Activated naive CD8-positive, alpha-beta T cell treated with anti-CD3 and anti-CD28 coated beads, Interleukin-2, amount 10 ng/mL, durations not matched to agents 7 days and 5 days (primary cell): ENCODE measurements around the gene ADAMTS12. TPM values are rescaled to one million over a fixed set of nuclear protein-coding genes. Genes with fewer than 3 reads are reported as not detected.

ENCODE experiments used
- ATAC-seq: fragments of 150-1000 bp; cut with Tn5 transposase; one replicate; pipeline ENCODE4 v1.10.0; 2021; ENCODE audit warnings: low read depth, moderate library complexity
- POLR2A ChIA-PET: fragments of 350-600 bp; sonication (Branson Sonifier 250); formaldehyde crosslinking; loops from one replicate; lab custom pipeline; 2021; ENCODE audit warnings: antibody characterized with exemption; lab: Charles Lee
- DNase-seq: peaks from one replicate; pipeline ENCODE4 v3.0.0; 2021
- H3K27ac Mint-ChIP-seq: one replicate; pipeline ENCODE4 v1.8.0; 2022; ENCODE audit warnings: mild to moderate bottlenecking, mixed read lengths
- H3K27me3 Mint-ChIP-seq: one replicate; pipeline ENCODE4 v1.8.0; 2022; ENCODE audit warnings: mild to moderate bottlenecking, moderate library complexity, mixed read lengths
- H3K36me3 Mint-ChIP-seq: one replicate; pipeline ENCODE4 v1.8.0; 2021; ENCODE audit warnings: mild to moderate bottlenecking, mixed read lengths
- H3K4me1 Mint-ChIP-seq: one replicate; pipeline ENCODE4 v1.8.0; 2021; ENCODE audit warnings: mixed read lengths
- H3K4me3 Mint-ChIP-seq: one replicate; pipeline ENCODE4 v1.8.0; 2022; ENCODE audit warnings: mild to moderate bottlenecking, moderate library complexity, mixed read lengths
- H3K9me3 Mint-ChIP-seq: one replicate; pipeline ENCODE4 v1.8.0; 2021; ENCODE audit warnings: mixed read lengths
- total RNA-seq, 2 experiments: library from RNA; stranded (reverse); gene quantifications; one replicate each; pipeline ENCODE4 v1.2.3, GENCODE V29; 2021

Gene ADAMTS12, protein sequence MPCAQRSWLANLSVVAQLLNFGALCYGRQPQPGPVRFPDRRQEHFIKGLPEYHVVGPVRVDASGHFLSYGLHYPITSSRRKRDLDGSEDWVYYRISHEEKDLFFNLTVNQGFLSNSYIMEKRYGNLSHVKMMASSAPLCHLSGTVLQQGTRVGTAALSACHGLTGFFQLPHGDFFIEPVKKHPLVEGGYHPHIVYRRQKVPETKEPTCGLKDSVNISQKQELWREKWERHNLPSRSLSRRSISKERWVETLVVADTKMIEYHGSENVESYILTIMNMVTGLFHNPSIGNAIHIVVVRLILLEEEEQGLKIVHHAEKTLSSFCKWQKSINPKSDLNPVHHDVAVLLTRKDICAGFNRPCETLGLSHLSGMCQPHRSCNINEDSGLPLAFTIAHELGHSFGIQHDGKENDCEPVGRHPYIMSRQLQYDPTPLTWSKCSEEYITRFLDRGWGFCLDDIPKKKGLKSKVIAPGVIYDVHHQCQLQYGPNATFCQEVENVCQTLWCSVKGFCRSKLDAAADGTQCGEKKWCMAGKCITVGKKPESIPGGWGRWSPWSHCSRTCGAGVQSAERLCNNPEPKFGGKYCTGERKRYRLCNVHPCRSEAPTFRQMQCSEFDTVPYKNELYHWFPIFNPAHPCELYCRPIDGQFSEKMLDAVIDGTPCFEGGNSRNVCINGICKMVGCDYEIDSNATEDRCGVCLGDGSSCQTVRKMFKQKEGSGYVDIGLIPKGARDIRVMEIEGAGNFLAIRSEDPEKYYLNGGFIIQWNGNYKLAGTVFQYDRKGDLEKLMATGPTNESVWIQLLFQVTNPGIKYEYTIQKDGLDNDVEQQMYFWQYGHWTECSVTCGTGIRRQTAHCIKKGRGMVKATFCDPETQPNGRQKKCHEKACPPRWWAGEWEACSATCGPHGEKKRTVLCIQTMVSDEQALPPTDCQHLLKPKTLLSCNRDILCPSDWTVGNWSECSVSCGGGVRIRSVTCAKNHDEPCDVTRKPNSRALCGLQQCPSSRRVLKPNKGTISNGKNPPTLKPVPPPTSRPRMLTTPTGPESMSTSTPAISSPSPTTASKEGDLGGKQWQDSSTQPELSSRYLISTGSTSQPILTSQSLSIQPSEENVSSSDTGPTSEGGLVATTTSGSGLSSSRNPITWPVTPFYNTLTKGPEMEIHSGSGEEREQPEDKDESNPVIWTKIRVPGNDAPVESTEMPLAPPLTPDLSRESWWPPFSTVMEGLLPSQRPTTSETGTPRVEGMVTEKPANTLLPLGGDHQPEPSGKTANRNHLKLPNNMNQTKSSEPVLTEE (N-terminal part only)
- not detected for total RNA-seq

- peaks cover 49% of the 10 kb centered on the region for H3K27me3 Mint-ChIP-seq
- H3K4me3 Mint-ChIP-seq = no peak within 1 kb of the TSS
Measured at GRCh38 chr5:33891788-33892619, at the start of gene ADAMTS12. Gene ADAMTS12 (minus strand): TSS chr5:33891990. CDS start chr5:33891856, 134 bp downstream.

DNA sequence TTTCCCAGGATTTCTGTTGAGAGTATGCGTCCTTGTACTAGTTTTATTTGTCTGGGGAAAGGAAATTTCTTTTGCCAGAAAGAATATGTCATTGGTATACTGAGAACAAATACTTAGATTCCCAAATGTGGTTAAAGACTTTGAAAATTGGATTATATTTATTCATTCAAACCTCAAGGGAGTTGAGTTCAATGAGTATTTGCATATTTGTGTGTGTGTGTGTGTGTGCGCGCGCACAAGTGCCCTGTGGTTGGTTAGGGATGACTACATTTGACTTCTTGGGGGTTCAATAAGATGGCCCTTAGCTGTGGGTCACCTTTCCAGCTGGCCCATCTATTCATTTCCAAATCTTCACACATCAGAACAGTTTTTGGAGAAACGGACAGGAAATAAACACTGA is 49.3 kb upstream of the ADAMTS12 start:
- Mint-ChIP-seq H3K4me1 (peaks cover under 1% of the 10 kb centered on the region), H3K4me3 (no peak overlapping the region), H3K36me3 (no peaks in the 10 kb centered on the region), H3K27me3 (peaks cover 55% of the 10 kb centered on the region), H3K9me3 (no peaks in the 10 kb centered on the region), H3K27ac (no peak overlapping the region)
- POLR2A ChIA-PET = no interaction called here
- ATAC-seq = no peak
- DNase-seq = no peak

More at GRCh38 chr5:33891788-33892619, at the start of gene ADAMTS12:
- no peaks in the 10 kb centered on the region for H3K9me3 Mint-ChIP-seq
- peaks cover 8% of the 10 kb centered on the region for H3K4me1 Mint-ChIP-seq
- POLR2A ChIA-PET = no interaction called here
- ATAC-seq = no peak
- no peaks in the 10 kb centered on the region for H3K36me3 Mint-ChIP-seq
- DNase-seq = no peak
- no peak within 1 kb of the TSS for H3K27ac Mint-ChIP-seq

DNA sequence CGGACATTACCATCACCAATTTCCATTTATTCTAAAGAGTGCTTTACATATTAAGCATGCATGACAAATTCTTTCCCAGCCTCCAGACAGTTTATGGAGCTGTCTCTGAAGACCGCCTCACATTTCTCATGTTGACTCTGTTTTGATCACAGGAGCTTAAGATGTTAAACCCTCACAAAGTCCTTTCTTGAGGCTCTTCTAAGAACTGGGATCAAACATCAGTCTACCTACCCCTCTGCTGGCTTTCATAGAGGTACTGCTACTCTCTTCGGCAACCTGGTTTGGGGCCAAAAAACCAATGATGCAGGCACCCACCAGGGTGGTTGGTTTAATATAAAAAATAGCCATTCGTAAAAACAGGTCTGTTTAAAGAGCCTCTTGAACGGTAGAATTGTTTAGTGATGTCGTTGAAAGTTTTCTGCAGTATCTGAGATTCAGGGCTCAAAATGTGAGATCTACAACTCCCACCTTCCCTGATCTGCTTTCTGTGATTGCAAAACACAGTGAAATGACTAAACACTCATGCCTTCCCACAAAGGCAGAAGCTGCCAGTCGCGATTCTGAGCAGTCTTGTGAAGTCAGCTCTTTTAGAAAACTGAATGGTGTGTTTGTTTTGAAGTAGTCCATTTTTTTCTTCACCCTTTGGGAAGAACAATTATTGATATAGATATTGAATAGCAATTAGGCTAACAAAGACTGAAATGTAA is 47.9 kb upstream of the ADAMTS12 start:
- ATAC-seq = no peak
- Mint-ChIP-seq H3K27me3 (peaks cover 61% of the 10 kb centered on the region), H3K36me3 (no peaks in the 10 kb centered on the region), H3K27ac (no peak overlapping the region), H3K4me1 (peaks cover 4% of the 10 kb centered on the region), H3K9me3 (no peaks in the 10 kb centered on the region), H3K4me3 (no peak overlapping the region)
- POLR2A ChIA-PET = no interaction called here
- no peak for DNase-seq

GRCh38 chr5:33938881-33939280 is 47.1 kb upstream of the ADAMTS12 start:
- Mint-ChIP-seq H3K4me3 (no peak overlapping the region), H3K36me3 (no peaks in the 10 kb centered on the region), H3K27me3 (peaks cover 64% of the 10 kb centered on the region), H3K9me3 (no peaks in the 10 kb centered on the region), H3K4me1 (peaks cover 4% of the 10 kb centered on the region), H3K27ac (no peak overlapping the region)
- POLR2A ChIA-PET = no interaction called here
- DNase-seq (no peak), ATAC-seq (no peak)

GRCh38 chr5:33938507-33938796 is 46.7 kb upstream of the ADAMTS12 start:
- ATAC-seq = no peak
- DNase-seq = no peak
- H3K27me3 Mint-ChIP-seq = peaks cover 64% of the 10 kb centered on the region
- H3K9me3 Mint-ChIP-seq = no peaks in the 10 kb centered on the region
- no peak overlapping the region for H3K27ac Mint-ChIP-seq
- H3K4me1 Mint-ChIP-seq = peaks cover 4% of the 10 kb centered on the region
- H3K36me3 Mint-ChIP-seq = no peaks in the 10 kb centered on the region
- POLR2A ChIA-PET = no interaction called here
- no peak overlapping the region for H3K4me3 Mint-ChIP-seq

- Mint-ChIP-seq H3K27ac (no peak overlapping the region), H3K4me1 (peaks cover 4% of the 10 kb centered on the region), H3K4me3 (no peak overlapping the region), H3K36me3 (no peaks in the 10 kb centered on the region), H3K9me3 (no peaks in the 10 kb centered on the region), H3K27me3 (peaks cover 64% of the 10 kb centered on the region)
- POLR2A ChIA-PET = no interaction called here
- DNase-seq = peak; percentile 25
- no peak for ATAC-seq
Measured at GRCh38 chr5:33937707-33938506, 46.1 kb upstream of the ADAMTS12 start.

DNA sequence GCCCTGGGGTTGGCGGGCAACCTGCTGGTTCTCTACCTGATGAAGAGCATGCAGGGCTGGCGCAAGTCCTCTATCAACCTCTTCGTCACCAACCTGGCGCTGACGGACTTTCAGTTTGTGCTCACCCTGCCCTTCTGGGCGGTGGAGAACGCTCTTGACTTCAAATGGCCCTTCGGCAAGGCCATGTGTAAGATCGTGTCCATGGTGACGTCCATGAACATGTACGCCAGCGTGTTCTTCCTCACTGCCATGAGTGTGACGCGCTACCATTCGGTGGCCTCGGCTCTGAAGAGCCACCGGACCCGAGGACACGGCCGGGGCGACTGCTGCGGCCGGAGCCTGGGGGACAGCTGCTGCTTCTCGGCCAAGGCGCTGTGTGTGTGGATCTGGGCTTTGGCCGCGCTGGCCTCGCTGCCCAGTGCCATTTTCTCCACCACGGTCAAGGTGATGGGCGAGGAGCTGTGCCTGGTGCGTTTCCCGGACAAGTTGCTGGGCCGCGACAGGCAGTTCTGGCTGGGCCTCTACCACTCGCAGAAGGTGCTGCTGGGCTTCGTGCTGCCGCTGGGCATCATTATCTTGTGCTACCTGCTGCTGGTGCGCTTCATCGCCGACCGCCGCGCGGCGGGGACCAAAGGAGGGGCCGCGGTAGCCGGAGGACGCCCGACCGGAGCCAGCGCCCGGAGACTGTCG is 45.4 kb upstream of the ADAMTS12 start:
- ATAC-seq (no peak), DNase-seq (peak; percentile 28)
- Mint-ChIP-seq H3K27ac (no peak overlapping the region), H3K4me1 (peaks cover 4% of the 10 kb centered on the region), H3K36me3 (no peaks in the 10 kb centered on the region), H3K4me3 (no peak overlapping the region), H3K27me3 (peaks cover 61% of the 10 kb centered on the region), H3K9me3 (no peaks in the 10 kb centered on the region)
- POLR2A ChIA-PET = no interaction called here

DNA sequence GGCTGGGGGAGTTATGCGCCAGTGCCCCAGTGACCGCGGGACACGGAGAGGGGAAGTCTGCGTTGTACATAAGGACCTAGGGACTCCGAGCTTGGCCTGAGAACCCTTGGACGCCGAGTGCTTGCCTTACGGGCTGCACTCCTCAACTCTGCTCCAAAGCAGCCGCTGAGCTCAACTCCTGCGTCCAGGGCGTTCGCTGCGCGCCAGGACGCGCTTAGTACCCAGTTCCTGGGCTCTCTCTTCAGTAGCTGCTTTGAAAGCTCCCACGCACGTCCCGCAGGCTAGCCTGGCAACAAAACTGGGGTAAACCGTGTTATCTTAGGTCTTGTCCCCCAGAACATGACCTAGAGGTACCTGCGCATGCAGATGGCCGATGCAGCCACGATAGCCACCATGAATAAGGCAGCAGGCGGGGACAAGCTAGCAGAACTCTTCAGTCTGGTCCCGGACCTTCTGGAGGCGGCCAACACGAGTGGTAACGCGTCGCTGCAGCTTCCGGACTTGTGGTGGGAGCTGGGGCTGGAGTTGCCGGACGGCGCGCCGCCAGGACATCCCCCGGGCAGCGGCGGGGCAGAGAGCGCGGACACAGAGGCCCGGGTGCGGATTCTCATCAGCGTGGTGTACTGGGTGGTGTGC is 44.7 kb upstream of the ADAMTS12 start, which contains the start of gene RXFP3:
TSS of gene RXFP3 (plus strand) at position 6 of the 636 bp plus-strand sequence. CDS start at position 361, 355 bp downstream.
- Mint-ChIP-seq H3K9me3 (no peaks in the 10 kb centered on the region), H3K4me3 (no peak within 1 kb of the TSS), H3K4me1 (peaks cover 4% of the 10 kb centered on the region), H3K27me3 (peaks cover 64% of the 10 kb centered on the region), H3K27ac (peak within 1 kb of the TSS; percentile 21), H3K36me3 (no peaks in the 10 kb centered on the region)
- peak; percentile 25 for DNase-seq
- POLR2A ChIA-PET = no interaction called here
- no peak for ATAC-seq

DNA sequence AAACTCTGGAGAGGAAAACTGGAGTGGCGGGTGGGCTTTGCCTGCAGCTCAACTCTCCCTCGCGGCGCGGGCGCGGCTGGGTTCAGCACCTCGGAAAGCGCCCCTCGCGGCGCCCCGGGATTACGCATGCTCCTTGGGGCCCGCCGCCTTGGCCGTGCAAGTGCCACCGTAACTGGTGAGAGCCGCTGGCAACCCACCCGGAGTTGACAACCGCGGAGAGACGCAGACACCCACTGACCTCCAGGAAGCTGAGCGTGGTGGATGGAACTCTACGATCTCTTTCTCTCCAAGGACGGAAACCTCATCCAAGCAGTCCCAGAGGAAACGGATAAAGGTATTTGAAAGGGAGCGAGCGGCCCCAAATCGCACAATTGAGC is 44.2 kb upstream of the ADAMTS12 start:
- Mint-ChIP-seq H3K27me3 (peaks cover 60% of the 10 kb centered on the region), H3K27ac (no peak overlapping the region), H3K4me1 (peaks cover 4% of the 10 kb centered on the region), H3K4me3 (no peak overlapping the region), H3K36me3 (no peaks in the 10 kb centered on the region), H3K9me3 (no peaks in the 10 kb centered on the region)
- peak; percentile 77 for DNase-seq
- peak; percentile 63 for ATAC-seq
- POLR2A ChIA-PET = no interaction called here

DNA sequence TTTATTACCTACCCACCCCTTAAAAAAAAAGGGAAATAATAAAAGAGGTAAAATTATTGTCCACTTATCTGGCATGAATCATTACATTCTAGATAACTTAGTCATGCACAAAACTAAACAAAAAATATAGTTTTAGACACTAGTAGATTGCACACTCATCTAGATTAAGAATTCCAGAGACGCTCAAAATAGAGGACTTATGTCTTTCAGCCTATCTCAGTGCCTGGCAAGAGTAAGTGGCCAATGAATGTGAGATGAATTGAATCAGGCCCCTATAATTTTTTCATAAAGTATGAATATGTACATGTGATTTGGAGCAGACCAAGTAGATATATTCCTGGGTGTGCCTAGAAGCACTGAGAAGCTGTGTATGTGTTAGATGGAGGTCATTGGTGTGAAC is 42.4 kb upstream of the ADAMTS12 start:
- Mint-ChIP-seq H3K4me1 (peaks cover 4% of the 10 kb centered on the region), H3K36me3 (no peaks in the 10 kb centered on the region), H3K27me3 (peaks cover 43% of the 10 kb centered on the region), H3K9me3 (no peaks in the 10 kb centered on the region), H3K27ac (no peak overlapping the region), H3K4me3 (no peak overlapping the region)
- DNase-seq = no peak
- ATAC-seq = no peak
- POLR2A ChIA-PET = no interaction called here

GRCh38 chr5:33933723-33934169 is 42.0 kb upstream of the ADAMTS12 start:
- DNase-seq (no peak), ATAC-seq (no peak)
- Mint-ChIP-seq H3K27ac (no peak overlapping the region), H3K9me3 (no peaks in the 10 kb centered on the region), H3K4me1 (peaks cover 4% of the 10 kb centered on the region), H3K4me3 (no peak overlapping the region), H3K36me3 (no peaks in the 10 kb centered on the region), H3K27me3 (peaks cover 38% of the 10 kb centered on the region)
- POLR2A ChIA-PET = no interaction called here
